ENCODE results near the gene DPP6. TPM values are rescaled to one million over a fixed set of nuclear protein-coding genes. Genes with fewer than 3 reads are reported as not detected.

DPP6 gene
- total and polyA plus RNA-seq, 2 of the 8 experiments (the other 6 are each of a cell fraction or from before 2014, with no cell fraction given) = 4.7 to 6.8 TPM

GRCh38 chr7:154383045-154383444, 330.8 kb downstream of the DPP6 start (continued):
- TF ChIP-seq MAX (IDR thresholded peaks at IDR 0.05) = no peak
- TF ChIP-seq CBX5 (IDR thresholded peaks at IDR 0.05; ENCODE audit: low read depth, low read length) = no peak
- TF ChIP-seq TAF7 (optimal IDR thresholded peaks at IDR 0.05; ENCODE audit: borderline replicate concordance, low read depth, low read length) = no peak
